IMR-90 (cell line): ENCODE measurements around the gene RAB11B. TPM values are rescaled to one million over a fixed set of nuclear protein-coding genes. Genes with fewer than 3 reads are reported as not detected.

Experiments used
- NFE2L2 ChIP-seq: fragments of 150-350 bp; IDR thresholded peaks from 2 replicates; pipeline ENCODE4 v1.6.1; 2016; ENCODE audit warnings: low read depth, mild to moderate bottlenecking, low read length
- polyA plus RNA-seq, 3 experiments: library from polyadenylated mRNA; depleted of rRNA; stranded (reverse); fragments of >200 nt; gene quantifications; 2 replicates each; pipeline ENCODE4 v1.2.3, GENCODE V29; 2012; ENCODE audit warnings: low replicate concordance in 1 of 3
- total RNA-seq: library from RNA; depleted of rRNA; stranded (reverse); fragments of >200 nt; gene quantifications from 2 replicates; pipeline ENCODE4 v1.2.3, GENCODE V29; 2012
- TF ChIP-seq, protein P1 (sequence below): conservative IDR thresholded peaks from 2 replicates; pipeline ENCODE4 v1.5.1; 2012; ENCODE audit warnings: mild to moderate bottlenecking, low read depth, low read length, improper control_type of control experiment

The RAB11B gene
- total and polyA plus RNA-seq, 2 of the 4 experiments (the other 2 are of a cell fraction): 8.2 to 117 TPM

DNA sequence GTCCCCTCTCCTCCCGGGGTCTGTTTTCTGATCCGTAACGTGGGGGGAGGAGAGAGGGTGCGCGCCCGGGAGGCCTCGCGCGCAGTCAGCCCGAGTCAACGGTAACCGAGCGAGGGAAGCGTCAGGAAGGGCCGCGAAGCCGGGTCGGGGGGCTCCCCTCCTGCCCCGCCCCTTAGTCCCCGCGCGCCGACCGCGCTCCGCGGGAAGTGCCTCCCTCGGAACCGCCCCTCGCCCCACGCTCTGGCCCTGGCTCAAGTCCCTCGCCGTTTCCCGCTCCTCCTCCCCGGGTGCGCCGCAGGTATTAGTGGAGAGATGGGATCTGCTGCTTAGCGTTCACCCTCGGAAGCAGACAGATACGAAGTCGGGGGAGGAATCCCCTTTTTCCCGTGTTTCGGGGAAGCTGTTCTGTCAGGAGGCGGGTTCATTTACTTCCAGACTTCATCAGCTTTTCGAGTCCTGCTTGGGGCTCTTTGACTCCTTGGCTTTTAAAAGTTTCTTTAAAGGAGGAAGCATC, 55.4 kb downstream of the RAB11B start (continued):
- TF ChIP-seq, protein P1, sequence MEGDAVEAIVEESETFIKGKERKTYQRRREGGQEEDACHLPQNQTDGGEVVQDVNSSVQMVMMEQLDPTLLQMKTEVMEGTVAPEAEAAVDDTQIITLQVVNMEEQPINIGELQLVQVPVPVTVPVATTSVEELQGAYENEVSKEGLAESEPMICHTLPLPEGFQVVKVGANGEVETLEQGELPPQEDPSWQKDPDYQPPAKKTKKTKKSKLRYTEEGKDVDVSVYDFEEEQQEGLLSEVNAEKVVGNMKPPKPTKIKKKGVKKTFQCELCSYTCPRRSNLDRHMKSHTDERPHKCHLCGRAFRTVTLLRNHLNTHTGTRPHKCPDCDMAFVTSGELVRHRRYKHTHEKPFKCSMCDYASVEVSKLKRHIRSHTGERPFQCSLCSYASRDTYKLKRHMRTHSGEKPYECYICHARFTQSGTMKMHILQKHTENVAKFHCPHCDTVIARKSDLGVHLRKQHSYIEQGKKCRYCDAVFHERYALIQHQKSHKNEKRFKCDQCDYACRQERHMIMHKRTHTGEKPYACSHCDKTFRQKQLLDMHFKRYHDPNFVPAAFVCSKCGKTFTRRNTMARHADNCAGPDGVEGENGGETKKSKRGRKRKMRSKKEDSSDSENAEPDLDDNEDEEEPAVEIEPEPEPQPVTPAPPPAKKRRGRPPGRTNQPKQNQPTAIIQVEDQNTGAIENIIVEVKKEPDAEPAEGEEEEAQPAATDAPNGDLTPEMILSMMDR: no peak
- no peak for TF ChIP-seq NFE2L2
